Inflammatory macrophage treated with lipopolysaccharide for 4 hours (primary cell): ENCODE results near the gene MRNIP.
"Not testable (repeated sequence)": the region's sequence is repeated elsewhere in the genome, so short reads cannot be mapped to it uniquely, and the experiment has no call there.

ENCODE experiments used
- DNase-seq: peaks from one replicate; pipeline ENCODE4 v3.0.0-alpha.2; 2020

Gene MRNIP

DNA sequence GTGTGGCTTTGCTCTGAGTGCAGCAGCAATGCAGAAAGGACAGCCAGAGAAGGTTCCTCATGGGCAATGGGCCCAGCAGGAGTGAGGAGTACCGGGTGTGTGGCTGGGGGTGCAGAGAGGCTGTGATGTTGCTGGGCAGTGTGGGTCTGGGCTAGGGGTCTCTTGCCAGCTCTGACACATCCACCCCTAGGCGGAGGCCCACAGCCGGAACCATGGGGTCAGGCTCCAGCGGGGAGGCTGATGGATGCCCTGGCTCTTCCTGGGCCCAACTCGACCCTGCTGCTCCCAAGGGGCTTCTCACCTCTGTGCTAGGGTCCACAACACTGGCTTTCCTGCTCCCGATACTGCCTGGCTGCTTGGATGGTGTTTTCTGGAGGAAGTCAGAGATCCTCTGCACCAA lies 29.2 kb upstream of the MRNIP start:
- DNase-seq: no peak

GRCh38 chr5:179887095-179887494 lies 28.5 kb upstream of the MRNIP start:
- no peak for DNase-seq

DNA sequence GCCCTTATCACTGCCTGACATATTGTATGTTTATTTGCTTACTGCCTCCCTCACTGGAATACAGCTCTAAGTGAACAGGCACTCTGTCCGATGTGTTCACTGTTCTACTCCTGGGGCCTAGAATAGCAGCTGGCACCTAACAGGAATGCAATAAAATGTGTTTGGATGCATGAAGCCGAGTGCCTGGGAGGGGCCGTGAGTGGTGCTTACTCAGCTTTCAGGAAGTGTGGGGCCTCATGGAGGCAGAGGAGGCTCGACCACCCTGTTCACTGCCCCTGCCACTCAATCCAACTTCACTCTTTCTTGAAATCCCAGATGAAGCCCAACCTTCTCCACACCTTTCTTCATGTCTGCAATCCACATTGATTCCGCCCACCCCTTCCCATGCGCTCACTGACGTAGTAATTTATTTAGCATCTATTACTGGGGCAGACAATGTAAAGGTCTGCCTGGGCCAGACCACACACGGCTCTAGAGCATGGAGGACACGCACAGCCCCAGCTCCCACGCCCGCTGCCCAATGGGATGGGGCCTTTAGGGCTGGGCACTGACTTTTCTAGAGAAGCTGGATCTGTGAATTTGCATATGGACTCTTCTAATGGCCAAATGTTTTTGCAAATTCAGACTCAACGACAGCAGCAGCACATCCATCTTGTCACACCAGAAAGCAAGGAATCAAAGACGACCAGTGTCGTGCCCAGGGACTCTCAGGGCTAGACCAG lies 27.7 kb upstream of the MRNIP start:
- no peak for DNase-seq

GRCh38 chr5:179885491-179886090 lies 27.0 kb upstream of the MRNIP start:
- DNase-seq: no peak

DNA sequence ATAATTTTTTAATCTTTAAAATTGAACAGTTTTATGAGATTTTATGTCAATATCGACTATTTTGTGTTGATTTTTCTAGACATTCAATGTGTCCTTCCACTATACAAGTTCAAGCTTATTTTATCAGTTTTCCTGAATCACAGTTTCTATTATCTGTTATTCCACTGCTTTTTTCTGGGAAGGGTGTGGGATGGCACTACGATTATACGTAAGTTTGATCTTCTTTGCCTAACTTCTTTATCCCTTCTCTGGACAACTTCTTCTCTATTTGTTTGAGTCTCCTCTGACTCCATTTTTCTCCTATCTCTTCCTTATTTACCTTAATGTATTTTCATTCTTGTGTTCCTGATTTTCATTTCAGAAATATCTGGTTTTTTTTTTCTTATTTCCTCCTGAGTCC lies 24.5 kb upstream of the MRNIP start:
- DNase-seq: no peak

DNA sequence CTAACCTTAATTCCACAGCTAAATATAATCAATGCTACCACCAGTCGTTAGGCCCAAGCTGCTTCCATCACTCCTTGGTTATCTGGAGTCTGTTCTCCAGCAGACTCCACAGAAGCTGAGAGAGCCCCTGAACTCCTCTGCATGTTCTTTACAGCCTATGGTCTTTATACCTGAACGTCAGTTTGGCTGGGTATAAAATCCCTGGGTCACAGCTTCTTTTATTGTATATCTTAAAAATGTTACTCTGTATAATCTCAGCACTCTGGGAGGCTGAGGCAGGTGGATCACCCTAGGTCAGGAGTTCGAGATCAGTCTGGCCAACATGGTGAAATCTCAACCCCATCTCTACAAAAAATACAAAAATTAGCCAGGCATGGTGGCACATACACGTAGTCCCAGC lies 23.7 kb upstream of the MRNIP start:
- no peak for DNase-seq

DNA sequence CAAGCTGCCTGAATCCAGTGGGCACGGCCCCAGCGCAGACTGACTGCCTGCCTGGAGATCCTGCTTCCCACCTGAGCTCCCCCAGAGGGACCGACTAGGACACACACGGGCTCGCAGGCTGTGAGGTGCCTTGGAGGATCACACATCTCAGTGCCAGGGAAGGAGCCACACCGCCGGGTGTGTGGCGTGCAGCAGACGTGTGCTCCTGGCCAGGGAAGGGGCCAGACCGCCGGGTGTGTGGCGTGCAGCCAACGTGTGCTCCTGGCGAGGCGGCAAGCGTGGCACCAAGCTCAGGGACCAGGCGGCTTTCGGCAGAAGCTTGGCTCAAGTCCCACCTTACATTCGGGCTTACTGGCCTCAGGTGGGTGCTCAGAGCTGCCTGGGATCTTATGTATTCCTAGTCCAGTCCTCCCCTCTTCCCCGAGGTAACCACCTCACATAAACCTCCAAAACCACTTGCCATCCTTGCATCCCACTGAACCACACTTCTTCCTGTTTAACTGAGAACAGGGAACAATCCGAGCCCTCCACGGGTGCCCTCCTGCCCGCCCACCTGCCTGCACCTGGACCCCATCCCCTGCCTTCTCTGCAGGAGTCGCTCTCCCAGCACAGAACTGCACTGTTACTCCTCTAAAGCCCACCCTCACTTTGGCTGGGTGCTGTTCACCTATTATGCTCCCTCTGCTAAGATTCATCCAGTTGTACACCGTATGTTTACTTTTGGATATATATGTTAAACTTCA lies 22.4 kb upstream of the MRNIP start:
- no peak for DNase-seq

GRCh38 chr5:179880066-179880650 lies 21.5 kb upstream of the MRNIP start:
- no peak for DNase-seq

DNA sequence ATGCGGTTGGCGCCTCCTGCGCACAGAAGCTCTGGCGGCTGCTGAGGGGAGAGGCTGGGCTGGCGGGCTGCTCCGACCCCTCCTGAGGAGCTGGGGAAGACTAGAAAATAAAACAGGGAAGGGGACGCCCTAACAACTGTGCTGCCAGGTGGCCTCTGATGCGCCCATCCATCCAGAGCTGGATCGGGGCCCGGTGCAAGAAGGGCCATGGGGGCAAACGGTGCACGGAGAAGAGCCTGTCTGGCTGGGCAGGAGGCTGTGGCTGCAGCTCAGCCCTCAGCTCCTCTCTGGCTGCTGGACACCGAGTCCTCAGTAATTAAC lies 21.0 kb upstream of the MRNIP start:
- no peak for DNase-seq

DNA sequence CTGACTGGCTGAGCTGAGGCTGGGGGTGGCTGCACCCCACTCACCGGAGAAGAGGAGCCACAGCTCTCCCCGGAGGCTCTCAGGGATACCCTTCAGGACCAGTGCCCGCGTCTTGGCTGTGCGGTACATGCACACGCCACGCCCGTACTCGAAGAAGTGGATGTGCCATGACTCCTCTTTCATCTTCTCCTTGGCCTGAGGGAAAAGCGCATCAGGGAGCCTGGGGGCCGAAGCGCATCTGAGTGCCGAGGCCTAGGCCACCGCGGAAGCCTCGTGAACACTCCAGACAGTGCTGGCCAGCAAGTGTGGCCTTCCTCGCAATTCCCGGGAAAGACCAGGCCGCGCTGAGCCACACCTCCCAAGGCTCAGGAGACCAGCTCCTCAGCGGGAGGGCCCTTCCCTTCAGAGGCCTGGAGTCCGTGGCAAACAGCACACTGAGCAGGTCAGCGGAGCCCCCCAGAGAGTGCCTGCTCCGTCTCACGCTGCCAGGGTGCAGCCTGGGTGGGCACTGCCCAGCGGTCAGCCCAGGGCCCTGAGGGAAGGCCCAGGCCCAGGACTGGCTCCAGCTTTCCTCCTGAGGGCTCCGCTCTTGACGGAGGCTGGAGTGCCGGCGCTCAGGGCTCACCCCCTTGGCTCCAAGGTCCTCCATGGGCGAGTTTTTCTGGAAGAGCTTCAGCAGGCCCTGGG lies 20.5 kb upstream of the MRNIP start:
- DNase-seq: no peak

DNA sequence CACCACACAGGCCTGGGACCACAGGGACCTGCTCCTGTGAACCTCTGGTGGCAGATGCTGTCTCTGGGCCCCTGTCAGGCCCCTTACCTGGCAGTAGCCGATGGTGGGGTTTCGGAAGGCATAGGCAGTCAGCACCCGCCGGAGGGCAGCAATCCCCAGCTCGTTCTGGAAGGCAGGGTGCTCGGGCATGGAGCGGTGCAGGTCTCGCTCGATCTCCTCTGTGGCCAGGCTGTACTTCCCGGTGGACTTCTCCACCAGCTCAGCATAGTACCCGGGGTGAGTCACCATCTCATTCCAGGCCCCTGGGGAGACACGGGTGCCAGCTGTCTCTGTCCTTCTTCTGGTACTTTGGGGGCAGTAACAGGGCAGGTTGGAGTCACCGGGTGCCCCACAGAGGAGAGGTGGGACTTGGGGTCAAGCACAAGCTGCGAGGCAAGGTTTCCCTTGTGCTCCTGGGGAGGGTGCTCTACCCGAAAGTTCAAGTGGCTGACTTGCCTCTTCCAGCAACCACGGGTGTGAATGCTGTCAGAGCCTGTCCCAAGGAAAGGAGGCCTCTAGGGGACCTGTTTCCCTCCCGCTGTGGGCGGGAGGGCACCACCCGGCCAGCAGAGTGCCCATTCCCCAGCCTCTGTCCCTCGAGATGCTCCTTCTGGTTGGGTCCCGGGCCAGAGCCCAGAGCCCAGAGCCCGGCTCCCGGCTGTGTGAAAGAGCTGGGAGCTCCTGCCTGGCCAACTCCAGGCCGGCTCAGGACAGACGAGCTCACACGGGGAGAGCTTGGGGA lies 19.8 kb upstream of the MRNIP start:
- DNase-seq: no peak

- DNase-seq: peak; percentile 18
Measured at GRCh38 chr5:179876610-179876952, 18.0 kb upstream of the MRNIP start.

DNA sequence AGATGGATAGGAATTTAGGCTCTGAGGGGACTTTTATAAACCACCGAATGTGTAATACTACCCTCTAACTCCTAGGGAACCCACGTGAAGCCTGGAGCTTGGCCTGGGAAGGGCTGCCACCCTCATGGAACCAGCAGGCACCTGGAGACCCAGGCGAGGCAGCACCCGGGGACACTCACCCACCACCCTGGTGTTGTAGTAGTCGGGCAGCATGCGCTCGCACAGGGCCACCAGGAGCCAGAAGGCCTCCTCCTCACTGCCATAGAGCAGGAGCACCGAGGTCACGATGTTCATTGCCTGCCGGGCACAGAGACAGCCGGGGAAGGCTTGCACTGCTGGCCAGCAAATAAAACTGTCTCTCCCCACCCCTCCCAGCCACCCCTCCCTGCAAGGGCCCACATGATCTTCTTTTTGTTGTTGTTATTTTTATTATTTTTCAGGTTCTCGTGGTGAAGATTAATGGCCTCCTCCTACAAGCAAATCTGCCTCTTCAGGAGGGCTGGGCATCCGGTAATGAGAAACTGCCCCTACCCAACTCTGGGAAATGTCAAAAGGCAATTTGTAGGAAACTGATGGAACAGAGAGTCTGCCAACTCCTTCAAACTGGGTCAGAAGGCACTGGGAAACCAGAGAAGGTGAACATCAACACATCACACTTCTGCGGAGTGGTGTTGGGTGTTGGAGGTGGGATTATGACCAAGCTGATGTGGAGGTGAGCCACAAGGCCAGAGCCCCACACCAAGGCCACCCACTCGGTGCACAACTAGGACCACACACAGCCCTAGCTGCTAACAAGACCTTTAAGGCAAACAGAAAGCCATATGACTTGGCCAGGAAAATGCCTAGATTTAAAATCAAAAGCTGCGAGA lies 17.4 kb upstream of the MRNIP start:
- no peak for DNase-seq

- DNase-seq: no peak
Measured at GRCh38 chr5:179874536-179875292, 16.1 kb upstream of the MRNIP start.

DNA sequence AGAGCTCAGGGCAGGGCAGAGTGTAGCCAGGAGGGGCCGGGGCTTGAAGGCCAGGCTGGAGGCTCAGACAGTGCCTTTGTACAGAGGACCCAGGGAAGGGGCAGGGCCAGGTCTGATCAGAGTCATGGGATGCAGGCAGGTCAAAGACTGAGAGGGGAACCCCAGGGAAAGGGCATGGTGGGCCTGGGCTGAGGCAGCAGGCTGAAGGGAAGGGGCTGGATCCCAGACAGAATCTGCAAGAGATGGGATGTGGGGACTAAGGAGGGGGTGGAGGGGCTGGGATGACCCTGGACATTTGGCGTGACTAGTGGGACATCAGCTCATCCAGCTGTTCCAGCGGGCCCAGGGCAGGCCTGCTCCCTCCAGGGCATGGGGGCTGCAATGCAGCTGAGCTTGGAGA lies 15.5 kb upstream of the MRNIP start:
- DNase-seq: no peak

GRCh38 chr5:179873588-179874110 lies 15.0 kb upstream of the MRNIP start:
- DNase-seq: no peak

- DNase-seq: no peak
Measured at GRCh38 chr5:179872828-179873575, 14.4 kb upstream of the MRNIP start.

- DNase-seq: no peak
Measured at GRCh38 chr5:179872055-179872827, 13.6 kb upstream of the MRNIP start.

GRCh38 chr5:179871533-179871932 lies 12.9 kb upstream of the MRNIP start:
- not testable (repeated sequence) for DNase-seq
